BE2C (cell line): ENCODE results near the gene TSPAN3. TPM values are rescaled to one million over a fixed set of nuclear protein-coding genes. Genes with fewer than 3 reads are reported as not detected.
A peak's percentile ranks its signal among the peaks of the same experiment; 100 is the strongest.

ENCODE experiments used
- DNase-seq: peaks from one replicate; pipeline ENCODE4 v3.0.0-alpha.2; 2020
- H3K27me3 ChIP-seq: fragments of 250-450 bp; sonication (Bioruptor Pico); 2 replicates; pipeline ENCODE4 v1.5.1; 2020; ENCODE audit warnings: mild to moderate bottlenecking
- H3K36me3 ChIP-seq: fragments of 250-450 bp; sonication (Bioruptor Pico); 2 replicates; pipeline ENCODE4 v1.5.1; 2020; ENCODE audit warnings: mild to moderate bottlenecking
- H3K4me1 ChIP-seq: fragments of 250-450 bp; sonication (Bioruptor Pico); 2 replicates; pipeline ENCODE4 v1.5.1; 2020
- H3K4me3 ChIP-seq: 2 replicates; pipeline ENCODE4 v1.5.1; 2011; ENCODE audit warnings: low read depth, low read length
- H3K9me3 ChIP-seq: fragments of 250-450 bp; sonication (Bioruptor Pico); 2 replicates; pipeline ENCODE4 v1.5.1; 2020
- CTCF ChIP-seq: IDR thresholded peaks from 2 replicates; pipeline ENCODE4 v1.5.1; 2012; ENCODE audit warnings: mild to moderate bottlenecking, low read depth, low read length
- polyA plus RNA-seq: library from polyadenylated mRNA; unstranded; fragments of >200 nt; gene quantifications from one replicate; pipeline ENCODE4 v1.2.1, GENCODE V29; 2012; ENCODE audit warnings: low read depth, missing spikeins; ENCODE audit not compliant: insufficient read length, insufficient read depth

TSPAN3 gene
- 387 TPM for polyA plus RNA-seq

- DNase-seq = peak; percentile 97
- H3K36me3 ChIP-seq = peaks cover 28% of the 10 kb centered on the region
- no peaks in the 10 kb centered on the region for H3K27me3 ChIP-seq
- peak within 1 kb of the TSS; percentile 72 for H3K4me3 ChIP-seq
- no peak for TF ChIP-seq CTCF
- H3K4me1 ChIP-seq = peaks cover 8% of the 10 kb centered on the region; the same call in 1 of the 2 replicates
- no peaks in the 10 kb centered on the region for H3K9me3 ChIP-seq
Measured at GRCh38 chr15:77070495-77071304, at the start of gene TSPAN3. TSPAN3 (minus strand) TSS chr15:77071109; CDS start chr15:77070954, 155 bp downstream.

GRCh38 chr15:77120576-77120975 lies 49.7 kb upstream of the TSPAN3 start:
- no peak for DNase-seq
- no peaks in the 10 kb centered on the region for H3K9me3 ChIP-seq
- no peak for TF ChIP-seq CTCF
- H3K27me3 ChIP-seq = no peaks in the 10 kb centered on the region
- H3K4me3 ChIP-seq = no peak overlapping the region
- no peaks in the 10 kb centered on the region for H3K36me3 ChIP-seq
- no peaks in the 10 kb centered on the region for H3K4me1 ChIP-seq

DNA sequence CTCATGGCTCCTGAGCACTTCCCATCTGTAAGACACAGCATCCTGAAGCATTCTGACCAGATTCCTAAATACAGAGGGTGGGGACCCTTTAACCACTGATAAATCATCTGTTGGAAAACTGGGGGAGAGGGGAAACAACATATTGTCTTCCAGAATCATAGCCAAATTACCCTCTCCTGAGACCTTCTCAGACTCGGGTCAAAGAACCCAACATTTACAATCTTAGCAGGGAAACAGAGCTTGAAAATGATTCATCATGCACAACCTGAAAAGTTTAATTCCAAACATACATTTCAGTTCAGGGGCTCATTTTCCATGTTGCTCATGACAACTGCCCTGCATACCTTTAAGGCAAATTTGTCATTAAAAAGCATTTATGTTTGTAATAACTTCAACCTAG lies 48.5 kb upstream of the TSPAN3 start:
- no peak overlapping the region for H3K4me3 ChIP-seq
- no peaks in the 10 kb centered on the region for H3K9me3 ChIP-seq
- no peaks in the 10 kb centered on the region for H3K36me3 ChIP-seq
- no peak for DNase-seq
- no peaks in the 10 kb centered on the region for H3K4me1 ChIP-seq
- no peaks in the 10 kb centered on the region for H3K27me3 ChIP-seq
- TF ChIP-seq CTCF = no peak

GRCh38 chr15:77118882-77119321 lies 48.0 kb upstream of the TSPAN3 start:
- Histone ChIP-seq H3K9me3 (no peaks in the 10 kb centered on the region), H3K4me3 (no peak overlapping the region), H3K4me1 (no peaks in the 10 kb centered on the region), H3K36me3 (no peaks in the 10 kb centered on the region), H3K27me3 (no peaks in the 10 kb centered on the region)
- peak; percentile 90 for TF ChIP-seq CTCF
- peak; percentile 38 for DNase-seq

GRCh38 chr15:77115179-77115578 lies 44.3 kb upstream of the TSPAN3 start:
- Histone ChIP-seq H3K4me1 (no peaks in the 10 kb centered on the region), H3K4me3 (no peak overlapping the region), H3K9me3 (no peaks in the 10 kb centered on the region), H3K36me3 (no peaks in the 10 kb centered on the region), H3K27me3 (no peaks in the 10 kb centered on the region)
- no peak for DNase-seq
- TF ChIP-seq CTCF = no peak

DNA sequence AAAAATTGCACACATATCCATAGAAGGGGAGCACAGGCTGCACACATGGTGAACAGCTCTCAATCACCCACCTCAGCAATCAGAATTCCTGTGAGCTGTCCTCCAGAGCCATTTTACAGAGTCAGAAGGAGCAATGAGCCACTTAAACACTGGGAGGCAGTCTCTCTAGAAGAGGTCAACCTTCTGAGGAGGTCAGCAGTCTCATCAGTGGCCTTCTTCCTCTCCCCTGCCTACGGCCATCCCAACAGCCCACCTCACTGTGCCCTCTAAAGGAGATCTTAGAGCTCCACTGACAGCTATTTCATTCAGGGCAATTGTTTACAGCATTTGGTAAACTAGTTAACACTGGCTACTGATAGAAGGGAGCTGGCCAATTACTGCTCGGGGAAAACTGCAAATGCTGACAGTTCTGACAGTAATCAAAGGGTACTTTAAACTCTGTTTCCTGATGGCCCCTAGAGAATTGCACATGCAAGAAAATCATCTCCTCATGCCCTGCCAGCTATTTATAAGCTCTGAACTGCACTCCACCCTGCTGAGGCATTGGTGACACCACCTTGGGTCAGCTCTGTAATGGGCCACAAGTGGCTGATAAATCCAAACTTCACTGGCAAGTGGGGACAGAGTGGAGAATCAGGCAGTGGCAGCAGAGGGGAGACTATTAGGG lies 42.1 kb upstream of the TSPAN3 start:
- Histone ChIP-seq H3K9me3 (no peaks in the 10 kb centered on the region), H3K4me3 (no peak overlapping the region), H3K27me3 (no peaks in the 10 kb centered on the region), H3K36me3 (no peaks in the 10 kb centered on the region), H3K4me1 (no peaks in the 10 kb centered on the region)
- DNase-seq = no peak
- no peak for TF ChIP-seq CTCF
